ENCODE data around the gene FBXO33.

DNA sequence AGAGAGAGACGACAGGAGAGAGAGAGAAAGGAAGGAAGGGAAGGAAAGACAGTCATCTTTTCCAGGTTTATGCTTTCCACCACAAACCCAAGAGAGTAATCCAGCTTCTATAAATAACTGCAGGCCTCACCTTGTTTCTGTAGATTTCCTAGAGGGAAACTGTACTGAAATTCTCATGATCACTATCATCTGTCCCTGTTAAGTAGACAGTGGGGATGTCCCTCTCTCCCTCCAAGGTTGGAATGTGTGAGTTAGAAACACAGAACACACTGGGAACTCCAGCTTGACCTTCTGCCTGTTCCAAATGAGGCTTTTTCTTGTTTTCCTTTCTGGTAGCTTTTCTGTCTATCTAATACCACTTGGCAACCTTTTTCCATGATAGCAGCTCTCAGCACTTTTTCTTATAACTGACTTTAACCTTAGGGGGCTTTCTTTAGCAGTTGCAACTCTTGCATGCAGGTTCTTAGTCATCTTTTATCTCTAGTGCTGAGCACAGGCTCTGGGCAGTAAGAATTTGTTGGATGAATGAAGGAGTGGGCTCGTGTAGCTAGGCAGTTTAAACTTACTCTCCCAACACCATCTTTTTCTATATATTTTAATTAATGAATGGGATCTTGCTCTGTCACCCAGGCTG, 22.8 kb upstream of the FBXO33 start:
- TF ChIP-seq, protein P1, sequence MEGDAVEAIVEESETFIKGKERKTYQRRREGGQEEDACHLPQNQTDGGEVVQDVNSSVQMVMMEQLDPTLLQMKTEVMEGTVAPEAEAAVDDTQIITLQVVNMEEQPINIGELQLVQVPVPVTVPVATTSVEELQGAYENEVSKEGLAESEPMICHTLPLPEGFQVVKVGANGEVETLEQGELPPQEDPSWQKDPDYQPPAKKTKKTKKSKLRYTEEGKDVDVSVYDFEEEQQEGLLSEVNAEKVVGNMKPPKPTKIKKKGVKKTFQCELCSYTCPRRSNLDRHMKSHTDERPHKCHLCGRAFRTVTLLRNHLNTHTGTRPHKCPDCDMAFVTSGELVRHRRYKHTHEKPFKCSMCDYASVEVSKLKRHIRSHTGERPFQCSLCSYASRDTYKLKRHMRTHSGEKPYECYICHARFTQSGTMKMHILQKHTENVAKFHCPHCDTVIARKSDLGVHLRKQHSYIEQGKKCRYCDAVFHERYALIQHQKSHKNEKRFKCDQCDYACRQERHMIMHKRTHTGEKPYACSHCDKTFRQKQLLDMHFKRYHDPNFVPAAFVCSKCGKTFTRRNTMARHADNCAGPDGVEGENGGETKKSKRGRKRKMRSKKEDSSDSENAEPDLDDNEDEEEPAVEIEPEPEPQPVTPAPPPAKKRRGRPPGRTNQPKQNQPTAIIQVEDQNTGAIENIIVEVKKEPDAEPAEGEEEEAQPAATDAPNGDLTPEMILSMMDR (IDR thresholded peaks at IDR 0.05), result no peak
- TF ChIP-seq POLR2AphosphoS5 (IDR thresholded peaks at IDR 0.05) (no peak), EP300 (IDR thresholded peaks at IDR 0.05) (no peak), POLR2A (IDR thresholded peaks at IDR 0.05) (no peak)
